Suppressor macrophage treated with lipopolysaccharide for 1 hour (primary cell): Measurements from ENCODE around the gene TACC2.
A peak's percentile ranks its signal among the peaks of the same experiment; 100 is the strongest.
"Not testable (repeated sequence)": the region's sequence is repeated elsewhere in the genome, so short reads cannot be mapped to it uniquely, and the experiment has no call there.

Experiments used
- DNase-seq, 3 donors: peaks; one replicate each; pipeline ENCODE4 v3.0.0-alpha.2; 2020 to 2022

TACC2 gene, protein sequence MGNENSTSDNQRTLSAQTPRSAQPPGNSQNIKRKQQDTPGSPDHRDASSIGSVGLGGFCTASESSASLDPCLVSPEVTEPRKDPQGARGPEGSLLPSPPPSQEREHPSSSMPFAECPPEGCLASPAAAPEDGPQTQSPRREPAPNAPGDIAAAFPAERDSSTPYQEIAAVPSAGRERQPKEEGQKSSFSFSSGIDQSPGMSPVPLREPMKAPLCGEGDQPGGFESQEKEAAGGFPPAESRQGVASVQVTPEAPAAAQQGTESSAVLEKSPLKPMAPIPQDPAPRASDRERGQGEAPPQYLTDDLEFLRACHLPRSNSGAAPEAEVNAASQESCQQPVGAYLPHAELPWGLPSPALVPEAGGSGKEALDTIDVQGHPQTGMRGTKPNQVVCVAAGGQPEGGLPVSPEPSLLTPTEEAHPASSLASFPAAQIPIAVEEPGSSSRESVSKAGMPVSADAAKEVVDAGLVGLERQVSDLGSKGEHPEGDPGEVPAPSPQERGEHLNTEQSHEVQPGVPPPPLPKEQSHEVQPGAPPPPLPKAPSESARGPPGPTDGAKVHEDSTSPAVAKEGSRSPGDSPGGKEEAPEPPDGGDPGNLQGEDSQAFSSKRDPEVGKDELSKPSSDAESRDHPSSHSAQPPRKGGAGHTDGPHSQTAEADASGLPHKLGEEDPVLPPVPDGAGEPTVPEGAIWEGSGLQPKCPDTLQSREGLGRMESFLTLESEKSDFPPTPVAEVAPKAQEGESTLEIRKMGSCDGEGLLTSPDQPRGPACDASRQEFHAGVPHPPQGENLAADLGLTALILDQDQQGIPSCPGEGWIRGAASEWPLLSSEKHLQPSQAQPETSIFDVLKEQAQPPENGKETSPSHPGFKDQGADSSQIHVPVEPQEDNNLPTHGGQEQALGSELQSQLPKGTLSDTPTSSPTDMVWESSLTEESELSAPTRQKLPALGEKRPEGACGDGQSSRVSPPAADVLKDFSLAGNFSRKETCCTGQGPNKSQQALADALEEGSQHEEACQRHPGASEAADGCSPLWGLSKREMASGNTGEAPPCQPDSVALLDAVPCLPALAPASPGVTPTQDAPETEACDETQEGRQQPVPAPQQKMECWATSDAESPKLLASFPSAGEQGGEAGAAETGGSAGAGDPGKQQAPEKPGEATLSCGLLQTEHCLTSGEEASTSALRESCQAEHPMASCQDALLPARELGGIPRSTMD (N-terminal part only)

GRCh38 chr10:121988361-121989324 lies at the start of gene TACC2:
Gene TACC2, plus strand, starts transcription at chr10:121989163. Its CDS starts 32,819 bp downstream, at chr10:122021982.
- DNase-seq: no peak

GRCh38 chr10:121941532-121941931 lies 47.4 kb upstream of the TACC2 start:
- no peak for DNase-seq

DNA sequence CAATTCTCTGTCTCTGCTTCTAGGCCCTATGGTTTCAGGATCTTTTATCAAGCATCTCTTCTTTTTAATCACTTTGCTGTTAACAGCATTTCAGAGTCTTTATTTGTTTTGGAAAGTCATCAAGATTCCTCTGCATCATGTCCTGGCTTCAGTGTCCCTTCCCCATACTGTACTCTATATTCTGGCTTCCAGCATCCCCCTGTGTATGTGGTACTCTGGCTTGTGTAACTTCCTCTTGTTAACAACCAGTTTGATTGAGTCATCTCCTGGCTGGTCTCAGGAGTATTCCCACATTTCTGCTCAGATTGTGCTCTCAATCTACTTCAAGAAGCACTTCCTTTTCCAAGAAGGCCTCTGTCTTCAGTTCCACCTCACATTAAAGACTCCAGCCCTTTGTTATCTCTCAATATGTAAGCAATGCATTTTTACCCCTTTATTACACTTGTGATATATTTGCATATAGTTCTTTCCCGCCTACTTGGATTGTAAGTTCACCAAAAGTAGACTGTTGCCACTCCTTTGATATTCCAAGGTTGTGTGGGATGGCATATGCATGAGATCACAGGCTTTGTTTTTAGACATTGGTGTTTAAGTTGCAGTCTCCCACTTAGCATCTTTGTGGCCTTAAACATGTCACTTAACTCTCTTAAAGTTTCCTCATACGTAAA lies 46.1 kb upstream of the TACC2 start:
- peak; percentile 62 to 76 (median 71) for DNase-seq

GRCh38 chr10:121947343-121948330 lies 41.3 kb upstream of the TACC2 start:
- DNase-seq: peak; percentile 30 to 57 (median 39)

DNA sequence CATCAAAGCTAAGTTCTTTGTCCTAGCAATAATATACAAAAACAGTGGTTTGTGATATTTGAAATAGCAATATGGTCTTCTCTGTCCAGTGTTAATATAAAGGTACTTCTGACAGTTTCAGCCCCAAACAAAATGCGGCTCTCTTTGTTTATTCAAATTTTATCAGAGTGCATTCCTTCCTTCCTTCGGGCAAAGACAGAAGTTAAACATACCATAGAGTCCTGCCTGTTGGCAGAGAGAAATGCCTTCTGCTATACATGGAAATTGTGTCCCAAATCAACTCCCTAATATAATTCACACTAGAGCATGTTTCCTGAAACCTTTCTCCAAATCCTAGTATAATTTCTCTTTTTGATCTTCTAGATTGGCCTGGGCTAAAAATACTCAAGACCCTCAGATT lies 39.9 kb upstream of the TACC2 start:
- no peak for DNase-seq

GRCh38 chr10:121949451-121949850 lies 39.5 kb upstream of the TACC2 start:
- DNase-seq: no peak

DNA sequence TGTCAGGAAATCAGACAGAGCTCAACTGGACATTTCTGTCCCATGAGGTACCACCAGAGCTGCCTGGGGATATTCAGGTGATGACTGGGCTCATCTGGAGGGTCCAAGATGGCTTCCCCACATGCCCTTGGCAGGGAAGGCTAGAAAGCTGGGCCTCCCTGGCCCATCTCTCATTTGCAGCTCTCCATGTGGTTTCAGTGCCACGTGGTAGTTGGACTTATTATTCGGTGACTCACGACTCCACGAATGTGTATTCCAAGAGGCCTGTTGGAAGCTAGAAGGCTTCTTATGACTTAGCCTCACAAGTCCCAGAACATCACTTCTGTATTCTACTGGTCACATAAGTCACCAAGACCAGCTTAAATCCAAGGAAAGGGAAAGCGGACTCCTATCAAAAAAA lies 36.7 kb upstream of the TACC2 start:
- no peak for DNase-seq

- DNase-seq: no peak
These were observed 32.6 kb upstream of the TACC2 start for GRCh38 chr10:121956111-121957061.

DNA sequence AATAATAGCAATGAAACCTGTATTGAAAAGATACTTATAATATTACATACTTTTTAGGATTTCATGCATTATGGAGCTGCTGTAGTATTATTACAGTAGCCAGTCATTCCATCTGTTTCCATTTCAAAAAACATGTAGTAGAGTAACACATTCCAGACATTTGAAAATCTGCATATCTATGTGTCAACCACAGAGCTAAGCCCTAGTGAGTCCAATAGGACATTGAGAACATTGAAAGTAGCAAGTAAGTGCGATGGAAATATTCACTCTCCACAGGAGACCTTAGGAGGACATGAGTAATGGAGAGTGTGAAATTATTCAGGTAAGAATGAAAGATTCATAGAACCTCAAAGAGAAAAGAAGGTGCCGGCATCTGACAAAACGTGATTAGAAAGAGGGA lies 29.3 kb upstream of the TACC2 start:
- no peak for DNase-seq

DNA sequence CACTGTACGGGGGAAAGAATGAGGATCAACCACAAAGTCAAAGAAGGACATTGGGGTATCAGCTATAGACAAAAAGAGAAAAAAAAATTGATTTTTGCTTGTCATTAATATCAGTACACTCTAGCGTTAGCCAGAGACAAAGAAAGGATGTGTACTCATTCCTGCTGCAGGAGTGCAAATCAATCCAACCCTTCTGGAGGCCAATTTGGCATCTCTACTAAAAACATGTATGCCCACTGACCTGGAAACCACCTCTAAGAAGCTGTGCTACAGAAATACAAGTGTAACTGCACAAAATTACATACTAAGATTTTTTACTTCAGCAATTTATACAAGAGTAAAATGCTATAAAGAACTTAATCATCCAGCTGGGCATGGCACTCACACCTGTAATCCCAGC lies 27.5 kb upstream of the TACC2 start:
- DNase-seq: no peak

GRCh38 chr10:121965996-121966395 lies 23.0 kb upstream of the TACC2 start:
- DNase-seq: no peak

DNA sequence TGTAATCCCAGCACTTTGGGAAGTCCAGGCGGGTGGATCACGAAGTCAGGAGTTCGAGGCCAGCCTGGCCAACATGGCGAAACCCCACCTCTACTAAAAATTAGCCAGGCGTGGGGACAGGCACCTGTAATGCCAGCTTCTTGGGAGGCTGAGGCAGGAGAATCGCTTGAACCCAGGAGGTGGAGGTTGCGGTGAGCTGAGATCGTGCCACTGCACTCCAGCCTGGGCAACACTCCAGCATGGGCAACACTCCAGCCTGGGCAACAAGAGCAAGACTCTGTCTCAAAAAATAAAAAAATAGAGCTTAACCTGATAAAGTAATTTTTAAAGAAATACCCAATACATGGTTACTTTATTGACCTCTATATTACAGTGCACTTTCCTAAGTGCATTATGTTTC lies 19.9 kb upstream of the TACC2 start:
- DNase-seq: not testable (repeated sequence)

DNA sequence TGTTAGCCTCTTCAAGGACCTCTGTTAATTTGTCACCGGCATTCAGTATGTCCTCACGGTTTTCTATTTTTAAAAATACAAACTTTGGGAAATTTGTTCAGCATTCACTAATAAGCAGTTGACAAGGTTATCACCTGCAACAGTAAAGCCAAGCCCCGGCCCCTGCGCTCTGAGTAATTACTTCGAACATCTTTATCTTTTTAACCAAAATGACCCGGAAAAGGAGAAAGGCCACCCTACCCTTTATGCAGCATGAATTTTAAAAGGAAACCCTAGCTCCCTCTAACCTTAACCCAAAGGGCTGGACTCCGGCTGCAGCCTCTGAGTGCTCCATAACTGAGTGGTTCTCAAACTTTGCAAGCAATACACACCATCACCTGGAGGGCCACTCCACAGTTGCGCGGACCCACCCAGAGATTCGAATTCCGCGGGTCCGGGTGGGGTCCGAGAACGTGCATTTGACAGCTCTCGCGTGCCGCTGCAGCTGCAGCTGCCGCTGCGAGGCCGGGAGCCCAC lies 14.9 kb upstream of the TACC2 start:
- DNase-seq: no peak

DNA sequence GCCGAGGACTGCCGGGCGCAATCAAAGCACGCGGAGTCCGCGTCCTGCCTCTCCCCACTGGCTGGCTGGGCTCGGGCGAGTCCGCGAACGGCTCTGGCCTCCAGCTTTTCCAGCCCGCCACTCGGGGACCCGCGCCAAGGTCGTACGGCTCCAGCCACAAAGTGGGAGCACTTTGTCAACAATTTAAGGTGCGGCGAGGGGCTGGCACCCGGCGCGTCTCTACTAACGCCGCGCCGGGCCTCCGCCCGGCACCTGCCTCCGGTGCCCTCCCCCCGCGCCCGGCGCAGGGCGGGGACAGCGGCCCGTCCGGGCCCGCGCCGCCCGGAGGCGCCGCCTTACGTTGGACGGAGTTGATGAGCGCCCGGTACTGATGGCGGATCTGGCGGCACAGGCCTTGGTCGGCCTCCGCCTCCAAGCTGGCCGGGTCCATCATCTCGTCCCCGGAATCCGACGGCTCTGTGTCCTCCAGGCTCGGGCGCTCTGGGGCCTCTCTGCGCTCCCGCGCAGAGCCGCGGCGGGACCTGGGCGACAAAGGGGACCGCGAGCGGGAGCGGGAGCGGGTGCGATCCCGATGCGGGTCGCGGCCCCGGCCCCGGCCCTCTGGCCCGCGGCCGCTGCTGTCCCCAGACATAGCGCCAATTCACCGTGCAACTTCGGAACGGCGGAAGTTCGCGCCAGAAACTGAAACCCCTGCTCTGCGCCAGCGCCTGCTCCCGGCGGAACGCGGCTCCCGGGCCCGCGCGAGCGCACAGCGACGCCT lies 14.2 kb upstream of the TACC2 start, which contains the start of gene NSMCE4A:
TSS of gene NSMCE4A (minus strand) at position 683 of the 760 bp plus-strand sequence. CDS start at position 631, 52 bp downstream.
- peak; percentile 84 to 92 (median 87) for DNase-seq

DNA sequence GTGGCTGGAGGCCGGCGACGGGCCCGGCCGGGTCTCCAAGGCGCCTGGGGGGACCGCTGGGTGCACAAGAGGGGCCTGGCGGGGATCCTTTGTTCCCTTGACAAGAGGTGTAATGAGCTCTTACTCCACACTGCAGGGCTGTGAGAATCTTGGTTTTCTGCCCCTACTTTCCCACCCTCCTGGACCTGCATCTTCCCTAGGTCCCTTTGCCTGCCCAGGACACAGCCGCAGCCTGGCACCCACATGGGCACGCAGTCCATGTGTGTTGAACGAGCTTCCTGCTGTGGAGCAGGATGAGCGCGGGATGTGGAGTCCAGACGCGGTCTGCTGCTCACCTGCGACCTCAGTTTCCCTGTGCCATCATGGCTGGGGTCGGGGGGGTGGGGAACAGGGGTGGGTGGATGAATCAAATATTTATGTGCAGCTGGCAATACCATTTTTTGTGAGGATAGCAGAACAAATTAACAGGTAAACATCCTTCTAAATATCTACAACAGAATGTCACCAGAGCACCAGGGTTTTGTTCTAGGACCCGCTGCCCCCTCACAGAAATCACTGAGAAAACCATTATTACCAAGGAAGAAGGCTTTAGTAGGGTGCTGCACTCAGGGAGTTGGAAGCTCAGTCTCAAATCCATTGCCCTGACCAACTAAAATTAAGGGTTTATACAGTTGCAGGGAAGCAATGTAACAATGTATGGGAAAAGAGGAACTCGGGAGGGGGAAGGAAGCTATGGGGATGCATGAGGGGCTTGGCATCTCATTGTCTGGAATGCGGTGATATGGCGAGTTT lies 13.5 kb upstream of the TACC2 start:
- DNase-seq: no peak

GRCh38 chr10:121976607-121977006 lies 12.4 kb upstream of the TACC2 start:
- DNase-seq: no peak

GRCh38 chr10:121978511-121978910 lies 10.5 kb upstream of the TACC2 start:
- DNase-seq: no peak
